IPS-18a (cell line): ENCODE results near the gene ARHGEF4.

Experiments
- H3K27ac ChIP-seq: one replicate; pipeline ENCODE4 v1.5.1; 2013; ENCODE audit warnings: low read length
- H3K27me3 ChIP-seq: one replicate; pipeline ENCODE4 v1.6.1; 2013; ENCODE audit warnings: mild to moderate bottlenecking, low read length; ENCODE audit not compliant: control insufficient read depth, insufficient read depth
- H3K36me3 ChIP-seq: one replicate; pipeline ENCODE4 v1.6.1; 2013; ENCODE audit warnings: low read depth, low read length; ENCODE audit not compliant: control insufficient read depth
- H3K4me1 ChIP-seq: one replicate; pipeline ENCODE4 v1.6.1; 2013; ENCODE audit warnings: low read depth, low read length; ENCODE audit not compliant: control insufficient read depth
- H3K4me3 ChIP-seq: one replicate; pipeline ENCODE4 v1.5.1; 2013; ENCODE audit warnings: low read length
- H3K9ac ChIP-seq: one replicate; pipeline ENCODE4 v1.6.1; 2013; ENCODE audit warnings: mild to moderate bottlenecking, low read length, moderate library complexity
- H3K9me3 ChIP-seq: one replicate; pipeline ENCODE4 v1.6.1; 2013; ENCODE audit warnings: low read depth, low read length; ENCODE audit not compliant: control insufficient read depth

The ARHGEF4 gene

DNA sequence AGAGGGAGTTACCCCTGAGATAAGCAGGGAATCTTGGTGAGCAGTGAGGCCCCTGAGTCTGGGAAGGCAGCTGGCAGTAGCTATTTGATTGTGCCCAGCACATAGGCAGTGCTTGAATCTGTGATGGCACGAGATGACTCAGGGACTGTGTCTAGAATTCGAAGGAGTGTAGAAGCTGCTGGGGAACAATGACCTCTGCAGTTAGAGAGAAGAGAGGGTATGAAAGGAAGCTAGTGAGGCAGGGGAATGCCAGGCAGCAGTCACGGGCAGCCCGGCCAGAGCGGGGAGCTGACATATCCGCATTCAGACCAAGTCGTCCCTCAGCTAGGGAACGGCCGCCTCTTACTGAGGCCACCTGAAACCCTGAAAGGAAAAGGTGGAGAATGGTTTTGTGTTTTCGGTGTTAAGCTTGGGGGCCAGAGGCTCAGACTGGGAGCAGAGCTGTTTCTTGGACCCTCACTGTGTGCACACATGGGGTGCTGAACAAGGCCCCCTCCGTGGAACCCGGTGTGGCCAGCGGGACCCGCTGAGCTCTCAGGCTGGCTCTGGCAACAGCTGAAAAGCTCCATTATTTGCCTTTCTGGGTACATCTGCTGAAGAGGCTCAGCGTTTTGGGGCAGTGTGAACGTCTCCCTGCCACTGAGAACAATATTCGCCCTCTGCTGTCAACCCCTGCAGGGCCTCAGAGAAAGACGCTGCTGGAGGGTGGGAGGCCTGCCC, 32.9 kb downstream of the ARHGEF4 start:
- Histone ChIP-seq H3K27me3 (no peaks in the 10 kb centered on the region), H3K9ac (no peak overlapping the region), H3K4me3 (no peak overlapping the region), H3K9me3 (no peaks in the 10 kb centered on the region), H3K27ac (no peak overlapping the region), H3K36me3 (no peaks in the 10 kb centered on the region), H3K4me1 (peaks cover 4% of the 10 kb centered on the region)

DNA sequence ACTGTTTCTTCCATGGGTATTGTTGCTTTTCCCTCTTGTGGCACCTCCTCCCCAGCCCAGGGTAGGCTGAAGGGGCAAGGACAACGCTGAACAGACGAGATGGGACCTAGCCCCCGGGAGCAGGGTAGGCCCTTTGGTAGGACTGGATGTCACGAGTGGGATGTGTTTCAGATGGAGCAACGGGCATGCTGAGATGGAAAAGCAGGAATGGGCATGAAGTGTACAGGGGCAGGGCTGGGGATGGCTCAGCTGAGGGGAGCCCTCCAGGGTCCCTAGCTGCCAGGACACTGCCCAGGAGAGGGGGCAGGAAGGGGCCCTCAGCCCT, 33.4 kb downstream of the ARHGEF4 start:
- no peaks in the 10 kb centered on the region for H3K27me3 ChIP-seq
- H3K9me3 ChIP-seq: no peaks in the 10 kb centered on the region
- H3K36me3 ChIP-seq: no peaks in the 10 kb centered on the region
- no peak overlapping the region for H3K27ac ChIP-seq
- no peak overlapping the region for H3K9ac ChIP-seq
- peaks cover 4% of the 10 kb centered on the region for H3K4me1 ChIP-seq
- no peak overlapping the region for H3K4me3 ChIP-seq

DNA sequence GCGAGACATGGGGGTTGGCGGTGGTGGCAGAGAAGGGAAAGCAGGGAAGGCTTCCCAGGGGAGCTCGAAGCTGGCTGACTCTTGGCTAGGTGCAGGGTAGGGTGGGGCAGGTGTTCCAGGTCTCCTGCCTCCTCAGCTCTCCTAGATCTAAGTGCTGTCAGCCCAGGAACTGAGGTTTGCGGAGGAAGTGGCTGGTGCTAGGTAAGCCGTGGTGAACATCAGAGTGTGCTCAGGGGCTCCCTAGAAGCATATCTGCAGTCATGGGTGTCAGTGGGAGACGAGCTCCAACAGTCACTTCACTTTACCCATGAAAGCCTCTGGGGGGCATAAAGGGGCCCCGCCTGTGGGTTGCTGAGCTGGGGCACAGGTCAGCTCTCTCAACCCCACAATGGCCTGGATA, 34.1 kb downstream of the ARHGEF4 start:
- no peak overlapping the region for H3K4me3 ChIP-seq
- H3K36me3 ChIP-seq: no peaks in the 10 kb centered on the region
- no peaks in the 10 kb centered on the region for H3K4me1 ChIP-seq
- no peak overlapping the region for H3K27ac ChIP-seq
- H3K9ac ChIP-seq: no peak overlapping the region
- no peaks in the 10 kb centered on the region for H3K9me3 ChIP-seq
- no peaks in the 10 kb centered on the region for H3K27me3 ChIP-seq

DNA sequence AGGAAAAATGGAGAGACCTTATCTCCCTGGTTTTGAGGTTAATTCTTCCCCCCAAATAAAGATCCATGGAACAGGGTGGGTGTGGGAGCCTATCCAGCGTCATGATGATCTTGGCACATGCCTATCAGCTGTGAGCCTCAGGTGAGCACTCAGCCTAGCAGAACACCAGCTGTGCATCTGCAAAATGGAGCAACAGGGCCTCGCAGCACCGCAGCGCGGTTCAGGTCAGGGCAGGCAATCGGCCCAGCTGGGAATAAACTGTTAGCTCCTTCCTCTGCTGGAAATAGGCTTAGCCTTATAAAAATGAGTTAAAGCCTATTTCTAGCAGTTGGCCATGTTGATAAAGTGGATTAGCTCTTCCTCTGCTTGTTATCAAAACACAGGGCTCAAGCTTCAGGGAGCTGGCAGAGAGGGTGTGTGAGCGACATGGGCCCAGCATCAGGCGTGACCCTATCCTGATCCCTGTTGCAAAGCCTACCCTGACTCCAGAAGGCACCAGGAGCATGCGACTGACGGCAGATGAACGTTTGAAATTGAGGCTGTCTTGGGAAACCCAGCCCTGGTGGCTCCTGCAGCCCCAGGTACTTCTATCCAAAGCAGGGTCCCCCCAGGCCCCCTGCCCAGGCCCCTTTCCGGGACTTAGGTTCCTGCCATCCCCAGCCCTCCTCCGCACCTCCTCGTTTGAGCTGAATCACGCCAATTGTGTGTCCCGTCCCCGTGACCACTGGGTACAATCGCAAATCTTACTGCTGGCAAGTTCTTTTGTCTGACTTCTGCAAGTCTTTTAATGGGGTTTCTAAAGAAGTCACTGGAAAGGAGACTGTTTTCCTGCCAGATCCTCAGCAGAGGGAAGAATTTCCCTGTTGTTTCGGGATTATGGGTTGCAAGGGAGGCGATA, 35.4 kb downstream of the ARHGEF4 start:
- H3K4me3 ChIP-seq: no peak overlapping the region
- no peak overlapping the region for H3K9ac ChIP-seq
- H3K27ac ChIP-seq: no peak overlapping the region
- no peaks in the 10 kb centered on the region for H3K4me1 ChIP-seq
- no peaks in the 10 kb centered on the region for H3K36me3 ChIP-seq
- H3K27me3 ChIP-seq: no peaks in the 10 kb centered on the region
- H3K9me3 ChIP-seq: no peaks in the 10 kb centered on the region

DNA sequence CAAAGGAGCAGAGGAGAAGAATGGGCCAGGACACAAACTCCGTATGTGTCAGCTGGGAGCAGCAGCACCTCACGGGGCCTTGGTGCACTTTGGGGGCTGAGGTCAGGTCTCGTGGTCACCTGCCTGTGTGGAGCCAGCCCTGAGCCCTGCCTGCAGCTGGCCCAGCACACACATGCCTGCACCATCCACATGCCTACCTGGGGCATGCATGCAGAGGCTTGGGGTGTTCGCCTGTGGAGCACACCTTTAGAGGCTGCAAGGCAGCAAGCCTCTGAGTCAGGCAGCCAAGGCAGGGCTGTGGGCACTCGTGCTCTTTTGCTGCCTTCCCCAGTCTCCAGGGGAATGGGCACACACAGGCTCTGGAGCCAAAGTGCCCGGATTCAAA, 36.0 kb downstream of the ARHGEF4 start:
- H3K36me3 ChIP-seq: no peaks in the 10 kb centered on the region
- no peaks in the 10 kb centered on the region for H3K9me3 ChIP-seq
- no peaks in the 10 kb centered on the region for H3K4me1 ChIP-seq
- no peaks in the 10 kb centered on the region for H3K27me3 ChIP-seq
- H3K27ac ChIP-seq: no peak overlapping the region
- H3K4me3 ChIP-seq: no peak overlapping the region
- H3K9ac ChIP-seq: no peak overlapping the region

DNA sequence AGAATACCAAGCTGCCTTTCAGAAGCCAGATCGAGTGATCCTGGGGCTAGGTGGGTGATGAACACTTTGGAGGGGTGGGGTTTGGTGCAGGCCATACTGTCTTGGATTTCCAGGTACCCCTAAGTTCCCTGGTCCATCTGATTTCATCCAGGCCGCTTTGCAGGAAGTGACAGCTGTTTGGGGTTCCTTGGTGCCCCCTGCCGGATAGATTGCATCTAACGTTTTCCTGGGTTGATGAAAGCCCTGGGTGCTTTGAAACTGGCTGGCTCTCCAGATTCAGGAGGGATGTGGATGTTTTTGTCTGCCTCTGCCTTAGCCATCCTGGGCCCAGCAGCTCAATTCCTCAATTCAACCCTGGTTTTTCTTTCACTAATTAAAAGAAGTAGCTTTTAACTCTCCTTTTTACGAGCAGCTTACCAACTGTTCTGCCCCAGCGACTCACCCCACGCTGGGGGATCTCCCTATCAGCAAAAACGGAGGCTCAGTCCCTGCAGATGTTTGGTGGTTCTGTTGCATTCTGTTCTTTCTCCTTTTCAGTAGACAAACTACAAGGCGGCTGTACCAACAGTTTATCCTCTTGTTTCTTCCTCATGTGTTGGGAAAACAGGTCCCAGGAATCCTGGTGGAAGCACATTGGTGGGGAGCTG, 37.1 kb downstream of the ARHGEF4 start:
- Histone ChIP-seq H3K27me3 (no peaks in the 10 kb centered on the region), H3K9me3 (no peaks in the 10 kb centered on the region), H3K27ac (no peak overlapping the region), H3K4me1 (no peaks in the 10 kb centered on the region), H3K36me3 (no peaks in the 10 kb centered on the region), H3K4me3 (no peak overlapping the region), H3K9ac (no peak overlapping the region)

DNA sequence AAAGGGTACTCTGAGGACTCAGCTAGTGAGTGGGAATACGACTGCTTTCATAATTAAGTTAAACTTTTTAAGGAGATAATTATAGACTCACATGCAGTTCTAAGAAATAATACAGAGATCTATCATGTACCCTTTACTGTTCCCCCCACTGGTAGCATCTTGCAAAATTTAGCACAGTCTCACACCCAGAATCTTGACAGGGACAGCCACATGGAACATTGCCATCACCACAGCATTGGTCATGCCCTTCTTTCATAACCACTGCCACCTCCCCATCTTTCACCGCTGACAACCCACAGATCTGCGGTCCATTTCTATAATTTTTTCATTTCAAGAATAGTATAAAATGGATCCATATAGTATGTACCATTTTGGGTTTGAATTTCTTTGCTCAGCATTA, 37.8 kb downstream of the ARHGEF4 start:
- Histone ChIP-seq H3K9ac (no peak overlapping the region), H3K36me3 (no peaks in the 10 kb centered on the region), H3K9me3 (no peaks in the 10 kb centered on the region), H3K4me3 (no peak overlapping the region), H3K27ac (no peak overlapping the region), H3K4me1 (no peaks in the 10 kb centered on the region), H3K27me3 (no peaks in the 10 kb centered on the region)

DNA sequence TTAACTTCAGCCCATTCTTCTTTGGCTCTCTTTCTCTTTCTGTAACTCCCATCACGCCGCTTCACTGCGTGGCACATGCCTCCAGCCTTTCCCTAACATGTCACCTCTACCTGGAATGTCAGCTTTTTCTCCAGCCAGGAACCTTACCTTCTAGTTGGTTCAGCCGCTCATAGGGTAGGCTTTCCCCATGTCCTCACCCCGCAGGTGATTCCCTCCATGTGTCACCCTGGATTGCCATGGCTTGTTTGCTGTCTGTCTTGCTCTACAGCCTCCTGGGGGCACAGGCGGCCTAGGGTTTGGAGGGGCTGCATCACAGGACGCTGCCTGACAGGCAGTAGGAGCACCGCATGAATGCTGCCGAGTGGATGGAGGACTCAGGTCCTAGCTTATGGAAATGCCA, 39.2 kb downstream of the ARHGEF4 start:
- H3K4me1 ChIP-seq: no peaks in the 10 kb centered on the region
- H3K9me3 ChIP-seq: no peaks in the 10 kb centered on the region
- no peaks in the 10 kb centered on the region for H3K36me3 ChIP-seq
- no peak overlapping the region for H3K9ac ChIP-seq
- no peaks in the 10 kb centered on the region for H3K27me3 ChIP-seq
- no peak overlapping the region for H3K27ac ChIP-seq
- no peak overlapping the region for H3K4me3 ChIP-seq

DNA sequence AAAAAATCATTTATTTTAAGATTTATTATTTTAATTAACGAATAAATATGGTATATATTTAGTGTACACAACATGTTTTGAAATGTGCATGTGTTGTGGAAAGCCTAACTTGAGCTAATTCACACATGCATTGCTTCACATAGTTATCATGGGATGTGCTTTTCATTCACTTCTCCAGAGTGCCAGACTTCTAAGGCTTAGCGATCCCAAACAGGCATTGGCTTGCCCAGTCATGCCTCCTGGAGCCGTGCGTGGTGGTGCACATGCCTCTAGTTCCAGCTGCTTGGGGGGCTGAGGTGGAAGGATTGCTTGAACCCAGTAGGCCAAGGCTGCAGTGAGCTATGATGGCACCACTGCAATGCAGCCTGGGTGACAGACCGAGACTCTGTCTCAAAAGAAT, 40.5 kb downstream of the ARHGEF4 start:
- no peaks in the 10 kb centered on the region for H3K36me3 ChIP-seq
- no peaks in the 10 kb centered on the region for H3K9me3 ChIP-seq
- no peaks in the 10 kb centered on the region for H3K27me3 ChIP-seq
- H3K4me3 ChIP-seq: no peak overlapping the region
- H3K27ac ChIP-seq: no peak overlapping the region
- no peak overlapping the region for H3K9ac ChIP-seq
- no peaks in the 10 kb centered on the region for H3K4me1 ChIP-seq

DNA sequence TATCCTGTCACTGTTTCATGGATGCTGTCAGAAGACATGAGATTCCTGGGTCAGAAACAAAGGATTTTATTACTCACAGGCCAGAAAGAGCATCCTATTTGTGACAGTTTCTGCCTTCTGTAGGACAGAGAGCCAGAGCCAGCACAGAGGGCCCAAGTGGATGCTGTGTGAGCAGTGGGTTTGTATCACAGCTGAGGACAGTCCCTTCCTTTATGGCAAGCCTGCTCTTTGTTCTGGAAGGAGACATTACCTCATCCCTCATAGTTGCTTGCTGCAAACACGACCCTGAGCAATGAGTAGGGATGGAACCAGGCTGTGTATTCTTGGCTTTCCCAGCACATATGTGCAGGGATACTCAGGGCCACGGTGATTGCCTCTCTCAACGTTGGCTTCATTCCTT, 41.6 kb downstream of the ARHGEF4 start:
- no peaks in the 10 kb centered on the region for H3K27me3 ChIP-seq
- no peaks in the 10 kb centered on the region for H3K9me3 ChIP-seq
- no peak overlapping the region for H3K27ac ChIP-seq
- H3K9ac ChIP-seq: no peak overlapping the region
- H3K36me3 ChIP-seq: no peaks in the 10 kb centered on the region
- no peaks in the 10 kb centered on the region for H3K4me1 ChIP-seq
- no peak overlapping the region for H3K4me3 ChIP-seq

DNA sequence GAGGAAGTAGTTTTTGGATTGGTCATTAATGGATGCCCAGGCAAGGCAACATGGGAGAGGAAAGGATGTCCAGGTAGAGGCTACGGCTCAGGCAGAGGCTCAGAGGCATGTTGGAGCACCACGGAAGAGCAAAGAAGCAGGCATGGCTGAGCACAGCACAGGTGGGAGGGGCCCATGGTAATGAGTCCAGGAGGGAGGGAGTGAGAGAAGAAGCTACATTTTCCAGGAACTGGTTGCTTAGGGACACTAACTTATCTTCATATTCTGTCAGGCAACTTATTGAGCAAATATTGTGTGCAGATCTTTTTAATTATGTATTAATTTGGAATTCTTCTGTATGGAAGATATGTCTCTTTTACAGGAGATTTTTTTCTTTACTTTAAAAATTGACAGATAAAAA, 42.2 kb downstream of the ARHGEF4 start:
- no peak overlapping the region for H3K27ac ChIP-seq

More for the DNA sequence above, 42.2 kb downstream of the ARHGEF4 start:
- Histone ChIP-seq H3K4me1 (no peaks in the 10 kb centered on the region), H3K36me3 (no peaks in the 10 kb centered on the region), H3K4me3 (no peak overlapping the region), H3K9ac (no peak overlapping the region), H3K27me3 (no peaks in the 10 kb centered on the region), H3K9me3 (no peaks in the 10 kb centered on the region)
